ENCODE results near the gene EBLN2.

The EBLN2 gene

DNA sequence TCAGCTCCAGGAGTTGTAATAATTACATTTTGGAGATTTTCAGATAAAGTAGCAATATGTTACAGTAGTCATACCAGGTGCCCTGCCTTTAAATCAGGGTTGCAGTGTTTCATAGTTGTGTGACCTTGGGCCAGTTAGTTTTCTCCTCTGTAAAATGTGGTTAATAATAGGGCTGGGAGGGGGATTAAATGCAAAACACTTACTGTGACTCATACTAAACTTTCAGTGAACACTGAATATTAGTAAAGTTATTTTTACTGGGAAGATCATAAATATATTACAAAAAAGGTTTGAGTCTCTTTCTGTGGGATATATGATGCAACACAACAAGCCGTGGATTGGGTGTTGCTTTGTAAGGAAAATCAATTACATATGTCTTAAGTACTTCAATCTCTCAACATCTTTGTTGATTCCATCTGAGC, 1.1 kb upstream of the EBLN2 start:
- peak; percentile 89 for DNase-seq (ENCODE audit: low read depth)

DNA sequence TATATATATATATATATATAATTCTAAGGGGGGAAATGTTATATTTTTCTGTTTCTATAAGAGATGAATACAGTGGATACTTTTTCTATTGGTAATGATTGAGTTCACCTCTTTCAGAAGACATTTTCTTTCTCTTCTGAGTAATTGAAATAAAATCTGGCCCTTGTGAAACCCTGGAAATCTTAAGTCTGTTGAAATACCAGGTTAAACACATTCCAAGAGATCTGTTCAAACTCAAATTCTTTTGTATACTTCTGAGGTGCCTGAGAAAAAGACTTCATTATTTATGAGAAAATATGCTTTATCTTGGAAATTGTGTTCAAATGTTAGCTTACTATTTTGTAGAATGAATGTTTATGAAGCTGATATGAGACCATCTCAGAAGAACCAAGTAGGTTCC, 4.8 kb downstream of the EBLN2 start:
- DNase-seq (ENCODE audit: low read depth), result peak; percentile 71

DNA sequence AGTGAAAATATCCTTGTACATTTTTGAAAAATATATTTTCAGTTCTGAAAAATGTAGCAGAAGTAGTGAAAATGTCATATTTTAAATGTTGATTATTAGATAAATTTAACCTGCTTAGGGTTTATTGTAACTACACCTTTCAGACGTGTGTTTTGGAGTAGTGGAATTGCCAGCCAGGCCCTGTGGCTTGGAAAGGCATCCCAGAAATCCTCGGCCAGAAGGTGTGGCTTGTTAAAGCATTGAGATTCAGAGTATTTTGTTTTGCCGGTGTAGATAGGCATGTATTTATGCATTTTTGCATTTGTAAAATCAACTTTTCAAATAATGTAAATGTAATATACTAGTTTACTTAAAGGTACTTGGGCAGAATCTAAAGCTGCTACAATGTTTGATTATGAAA, 7.0 kb downstream of the EBLN2 start:
- no peak for DNase-seq (ENCODE audit: low read depth)

DNA sequence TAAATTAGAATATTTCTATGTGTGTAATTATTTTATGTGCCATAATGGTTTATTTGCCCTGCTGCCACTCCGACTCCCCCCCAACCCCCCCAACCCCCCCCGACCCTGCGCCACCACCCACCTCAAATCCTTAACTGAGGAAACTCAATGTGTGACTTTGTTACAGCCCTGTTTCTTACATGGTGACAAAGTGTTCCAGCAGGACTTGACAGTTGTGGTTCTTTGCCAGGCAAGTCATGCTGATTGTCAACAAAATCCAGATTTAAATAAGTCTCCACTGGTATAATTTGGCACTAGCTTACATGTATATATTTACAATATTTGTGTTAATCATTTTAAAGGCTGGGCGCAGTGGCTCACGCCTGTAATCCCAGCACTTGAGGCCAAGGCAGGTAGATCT, 7.7 kb downstream of the EBLN2 start:
- DNase-seq (ENCODE audit: low read depth), result no peak

DNA sequence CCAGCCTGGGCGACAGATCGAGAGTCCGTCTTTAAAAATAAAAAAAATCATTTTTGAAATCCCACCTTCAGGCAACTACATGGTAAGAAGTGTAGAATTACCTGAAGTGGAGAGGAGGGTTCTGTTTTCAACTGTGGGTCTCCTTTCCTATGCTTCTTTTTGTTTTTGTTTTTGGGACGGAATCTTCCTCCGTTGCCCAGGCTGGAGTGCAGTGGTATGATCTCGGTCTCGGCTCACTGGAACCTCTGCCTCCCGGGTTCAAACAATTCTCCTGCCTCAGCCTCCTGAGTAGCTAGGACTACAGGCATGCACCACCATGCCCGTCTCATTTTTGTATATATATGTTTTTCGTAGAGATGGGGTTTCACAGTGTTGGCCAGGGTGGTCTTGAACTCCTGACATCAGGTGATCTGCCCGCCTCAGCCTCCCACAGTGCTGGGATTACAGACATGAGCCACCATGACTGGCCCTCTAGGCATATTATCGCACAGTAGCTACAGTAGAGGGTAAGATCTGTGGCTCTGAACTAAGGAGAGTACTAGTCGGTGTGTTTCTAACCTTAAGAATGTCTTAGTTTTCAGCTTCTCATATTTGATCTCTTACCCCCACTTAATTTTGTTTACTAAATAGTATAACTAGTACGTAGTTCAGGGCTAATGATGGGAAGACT, 8.5 kb downstream of the EBLN2 start:
- no peak for DNase-seq (ENCODE audit: low read depth)

DNA sequence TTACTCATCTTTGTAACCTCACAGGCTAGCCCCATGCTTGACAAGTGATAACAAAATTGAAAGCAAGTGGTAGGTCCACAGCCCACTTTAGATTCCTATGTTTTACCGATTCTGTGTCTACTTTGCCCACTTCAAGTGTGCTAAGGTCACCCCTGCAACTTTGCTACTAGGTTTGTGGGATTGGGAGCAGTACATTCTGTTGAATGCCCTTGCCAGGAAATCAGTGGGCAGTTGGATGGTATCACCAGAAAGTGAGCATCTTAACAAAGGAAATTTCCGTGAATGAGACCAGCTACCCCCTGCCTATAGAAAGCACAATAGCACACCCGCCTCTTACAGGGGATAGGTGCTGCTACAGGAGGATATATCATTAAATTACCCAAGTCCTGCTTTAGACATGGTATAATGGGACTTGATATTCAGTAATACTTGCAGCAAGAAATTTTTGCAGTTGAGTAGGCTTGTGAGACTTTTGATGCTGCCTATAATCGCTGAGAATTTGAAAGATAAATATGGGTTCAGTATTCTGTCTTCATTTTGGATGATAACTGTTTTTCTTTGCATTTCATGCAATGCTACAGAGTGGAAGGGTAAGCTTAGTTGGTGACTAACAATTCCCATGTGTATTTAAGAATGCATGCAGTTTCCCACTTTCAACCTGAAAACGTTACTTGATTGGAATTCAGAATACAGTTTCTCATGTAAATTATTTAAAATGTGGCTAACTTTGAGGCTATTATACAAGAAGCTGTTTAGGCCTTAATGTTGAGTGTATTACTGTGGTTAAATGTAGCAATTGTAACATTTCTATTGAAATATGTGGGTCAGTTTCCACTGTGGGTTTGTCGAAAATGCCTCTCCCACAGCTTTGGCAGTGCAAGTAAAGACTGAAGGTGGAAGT, 9.5 kb downstream of the EBLN2 start:
- DNase-seq (ENCODE audit: low read depth), result peak; percentile 88

DNA sequence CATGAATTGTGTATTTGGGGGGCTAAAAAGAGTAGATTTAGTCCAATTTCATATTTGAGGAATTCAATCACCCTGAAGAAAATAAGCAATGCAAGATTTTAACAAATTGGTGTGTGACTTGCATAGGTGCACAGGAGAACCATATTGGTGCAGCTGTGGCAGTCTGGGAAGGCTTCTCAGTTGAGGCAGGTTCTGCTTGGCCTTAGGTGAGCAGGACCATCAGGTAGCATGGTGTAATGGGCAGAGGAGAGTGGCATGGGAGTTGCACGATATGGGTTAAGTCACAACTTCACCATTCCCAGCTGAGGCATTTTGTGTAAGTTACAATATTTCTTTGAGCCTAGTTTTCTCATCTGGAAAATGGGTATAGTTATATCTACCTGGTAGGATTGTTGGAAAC, 10.5 kb downstream of the EBLN2 start:
- DNase-seq (ENCODE audit: low read depth), result no peak

DNA sequence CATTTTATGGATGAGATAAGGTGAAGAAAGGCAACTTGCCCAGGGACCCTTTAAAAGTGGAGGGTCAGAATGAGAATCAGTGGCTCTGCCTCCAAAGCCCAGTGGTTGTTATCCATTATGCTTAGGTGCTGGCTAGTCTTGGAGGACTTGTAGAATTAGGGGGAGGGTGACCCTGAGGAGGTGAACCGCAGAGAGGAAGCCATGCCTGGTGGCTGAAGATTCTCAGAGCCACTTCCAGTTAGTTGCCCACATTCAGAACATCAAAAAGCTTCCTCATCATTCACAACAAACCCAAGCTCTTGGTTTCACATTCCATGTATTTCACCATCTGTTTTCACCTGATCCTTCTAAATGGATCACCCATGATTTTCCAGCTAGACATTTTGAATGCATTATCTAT, 11.2 kb downstream of the EBLN2 start:
- peak; percentile 42 for DNase-seq (ENCODE audit: low read depth)

DNA sequence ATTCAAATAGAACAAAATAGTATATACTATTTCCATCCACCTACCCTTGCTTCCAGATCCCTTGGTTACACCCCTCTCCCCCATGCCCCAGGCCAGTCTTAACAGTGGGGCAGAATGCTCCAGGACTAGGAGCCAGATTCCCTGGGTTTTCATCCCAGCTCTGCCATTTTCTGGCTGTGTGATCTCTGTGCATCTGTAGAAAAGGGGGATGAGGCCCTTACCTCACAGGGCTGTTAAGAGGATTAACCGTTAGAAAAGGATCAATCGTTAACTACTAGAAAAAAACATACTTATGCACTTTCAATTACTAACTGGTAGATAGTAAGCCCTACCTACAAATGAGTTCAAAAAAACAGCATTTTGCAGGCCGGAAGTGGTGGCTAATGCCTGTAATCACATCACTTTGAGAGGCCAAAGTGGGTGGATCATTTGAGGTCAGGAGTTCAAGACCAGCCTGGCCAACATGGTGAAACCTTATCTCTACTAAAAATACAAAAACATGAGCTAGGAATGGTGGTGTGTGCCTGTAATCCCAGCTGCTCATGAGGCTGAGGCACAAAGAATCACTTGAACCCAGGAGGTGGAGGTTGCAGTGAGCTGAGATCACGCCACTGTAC, 11.7 kb downstream of the EBLN2 start:
- peak; percentile 61 for DNase-seq (ENCODE audit: low read depth)

DNA sequence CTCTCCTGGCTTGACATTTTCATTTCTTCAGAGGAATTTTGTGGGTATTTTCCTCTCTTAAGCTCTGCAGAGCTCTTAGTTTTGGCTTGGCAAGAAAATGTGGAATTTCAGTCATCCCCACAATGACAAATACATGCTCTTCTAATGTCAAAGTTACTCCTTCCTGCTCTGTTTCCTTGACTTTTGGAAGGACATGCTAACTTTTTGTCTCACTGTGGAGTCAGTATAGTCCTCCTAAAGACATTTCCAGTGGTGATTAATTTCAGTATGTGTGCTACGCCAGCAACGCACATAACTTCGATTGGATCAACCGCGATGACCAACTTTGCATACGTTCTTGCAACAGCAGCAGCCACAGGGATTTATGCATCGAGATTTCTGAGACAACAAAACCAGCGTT, 13.3 kb downstream of the EBLN2 start:
- no peak for DNase-seq (ENCODE audit: low read depth)

DNA sequence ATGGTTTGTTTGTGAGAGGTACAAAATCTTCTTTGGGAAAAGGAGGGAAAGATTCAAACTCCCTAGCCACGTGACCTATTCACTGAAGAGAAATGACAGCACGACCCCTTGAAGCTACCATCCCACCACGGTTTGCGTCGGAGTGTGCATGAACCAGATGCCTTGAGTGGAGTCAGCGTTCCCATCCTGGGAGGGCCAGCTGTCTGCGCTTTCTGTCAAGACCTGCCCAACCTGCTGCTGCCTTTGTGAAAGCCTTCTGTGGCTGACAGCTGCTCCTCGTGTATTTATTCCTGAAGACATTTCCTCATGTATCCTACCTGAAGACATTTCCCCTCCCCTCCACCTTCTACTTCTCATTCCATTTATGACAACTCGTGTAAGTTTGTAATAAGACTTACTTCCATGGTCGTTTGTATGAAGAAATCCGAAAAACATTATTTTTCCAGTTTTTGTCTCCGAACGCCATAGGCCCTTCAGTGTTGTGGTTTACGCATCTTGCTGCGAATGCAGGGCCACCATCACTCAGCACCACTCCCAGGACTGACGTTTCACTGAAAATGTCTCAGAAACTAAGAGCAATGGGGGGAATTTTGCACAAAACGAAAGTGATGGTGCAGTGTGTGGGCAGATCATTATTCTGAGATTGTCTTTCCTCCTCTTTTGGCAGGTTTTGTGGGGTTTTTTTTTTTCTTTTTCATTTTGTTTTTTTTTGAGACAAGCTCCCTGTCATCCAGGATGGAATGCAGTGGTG, 18.9 kb downstream of the EBLN2 start:
- no peak for DNase-seq (ENCODE audit: low read depth)

DNA sequence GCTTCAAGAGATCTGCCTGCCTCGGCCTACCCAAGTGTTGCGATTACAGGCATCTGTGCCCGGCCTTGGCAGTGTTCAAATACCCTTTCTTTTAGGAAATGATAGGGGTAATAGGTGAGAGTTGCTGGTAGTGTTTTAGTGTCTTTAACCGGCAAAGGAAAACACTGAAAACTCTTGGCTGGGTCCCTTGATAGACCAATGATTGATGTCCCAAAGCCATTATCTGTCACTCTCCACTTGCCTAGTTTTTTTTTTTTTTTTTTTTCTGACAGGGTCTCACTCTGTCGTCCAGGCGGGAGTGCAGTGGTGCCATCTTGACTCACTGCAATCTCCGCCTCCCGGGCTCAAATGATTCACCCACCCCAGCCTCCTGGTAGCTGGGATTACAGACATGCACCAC, 19.7 kb downstream of the EBLN2 start:
- no peak for DNase-seq (ENCODE audit: low read depth)

DNA sequence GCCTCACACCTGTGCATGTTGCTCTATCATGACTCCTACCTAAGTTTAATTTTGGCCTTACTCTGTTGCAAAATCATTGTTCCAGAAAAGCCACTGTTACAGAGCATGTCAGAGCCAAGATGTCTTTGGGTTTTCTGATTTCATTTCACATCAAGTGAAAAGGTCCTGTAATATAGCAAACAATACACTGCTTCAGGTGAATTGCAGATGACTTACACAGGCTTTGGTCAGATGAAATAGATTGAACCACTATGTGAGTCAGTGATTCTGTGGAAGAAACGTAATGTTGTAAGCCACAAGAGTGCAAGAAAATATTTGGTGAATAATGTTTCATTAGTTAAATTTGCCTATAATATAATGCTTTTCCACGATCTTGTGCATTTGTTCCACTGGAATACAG, 22.7 kb downstream of the EBLN2 start:
- DNase-seq (ENCODE audit: low read depth), result no peak

DNA sequence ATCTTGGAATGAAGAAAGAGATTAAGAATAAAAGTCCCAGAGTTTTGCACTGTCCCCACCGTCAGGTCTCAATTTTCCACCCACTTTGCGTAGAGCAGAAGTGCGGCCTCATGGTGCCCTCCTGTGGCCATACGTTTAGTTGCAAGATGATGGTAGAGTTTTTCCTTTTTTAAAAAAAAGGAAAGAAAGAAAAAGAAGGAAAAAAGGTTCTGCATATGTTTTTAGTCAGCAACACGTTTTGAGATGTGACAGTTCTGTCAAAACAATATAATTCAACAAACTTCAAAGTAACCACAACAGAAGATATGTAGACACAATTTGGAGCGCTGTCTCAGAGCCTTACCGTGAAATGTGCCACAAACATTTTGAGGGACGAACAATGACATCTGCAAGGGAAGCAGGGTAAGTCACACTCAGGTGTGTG, 24.6 kb downstream of the EBLN2 start:
- DNase-seq (ENCODE audit: low read depth), result peak; percentile 33

DNA sequence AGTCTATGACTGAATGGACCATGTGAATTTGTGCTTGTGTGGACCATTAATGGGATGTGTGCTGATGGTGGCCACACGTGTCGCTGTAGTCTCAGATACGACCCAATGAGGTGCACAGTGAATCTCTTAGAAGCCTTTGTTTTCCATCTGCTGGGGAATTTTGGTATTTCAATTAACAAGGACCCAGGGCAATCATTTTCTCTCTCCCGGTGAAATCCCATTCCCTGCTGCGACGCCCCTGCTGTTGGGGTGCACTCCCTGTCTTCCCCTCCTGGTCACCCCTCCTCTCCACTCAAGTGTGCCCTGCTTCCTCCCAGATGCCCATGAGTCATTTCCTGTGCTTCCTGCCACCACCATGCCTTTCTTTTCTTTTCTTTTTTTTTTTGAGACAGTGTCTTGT, 32.7 kb downstream of the EBLN2 start:
- no peak for DNase-seq (ENCODE audit: low read depth)

DNA sequence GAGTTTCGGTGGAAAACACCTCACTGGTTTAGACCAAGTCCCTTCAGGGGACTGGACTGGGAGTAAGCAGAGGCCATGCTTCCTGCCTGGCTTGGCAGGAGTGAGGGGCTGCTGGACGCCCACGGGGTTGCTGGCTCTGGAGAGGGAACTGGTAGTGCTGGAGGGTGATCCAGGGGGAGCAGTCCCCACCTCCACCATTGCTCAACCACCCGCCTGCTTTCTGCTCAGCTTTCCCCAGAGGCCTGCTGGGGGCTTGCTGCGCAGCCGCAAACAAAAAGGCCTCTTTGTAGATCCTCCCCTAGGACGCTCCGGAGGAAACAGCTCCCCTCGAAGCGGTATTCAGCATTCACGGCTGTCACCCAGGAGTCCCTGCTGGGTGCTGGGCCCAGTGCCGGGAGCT, 33.5 kb downstream of the EBLN2 start:
- DNase-seq (ENCODE audit: low read depth), result no peak

DNA sequence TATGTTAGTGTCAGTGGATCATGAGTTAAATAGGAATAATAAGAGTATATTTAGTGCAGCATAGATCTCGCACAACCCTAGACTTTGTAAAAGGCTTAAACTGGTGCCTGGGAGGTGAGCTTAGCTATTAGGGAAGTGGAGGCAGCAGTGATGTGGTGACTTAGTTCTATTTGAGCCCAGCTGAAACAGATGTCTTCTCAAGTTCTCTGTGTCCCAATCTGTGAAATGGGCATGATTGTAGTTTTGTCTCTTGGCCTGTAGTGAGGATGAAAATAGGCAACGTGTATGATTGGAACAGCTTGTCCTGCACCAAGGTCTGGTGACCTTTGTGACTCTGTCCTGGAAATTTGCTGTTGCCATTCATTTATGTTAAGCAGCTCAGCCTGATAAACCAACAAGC, 34.7 kb downstream of the EBLN2 start:
- DNase-seq (ENCODE audit: low read depth), result no peak

DNA sequence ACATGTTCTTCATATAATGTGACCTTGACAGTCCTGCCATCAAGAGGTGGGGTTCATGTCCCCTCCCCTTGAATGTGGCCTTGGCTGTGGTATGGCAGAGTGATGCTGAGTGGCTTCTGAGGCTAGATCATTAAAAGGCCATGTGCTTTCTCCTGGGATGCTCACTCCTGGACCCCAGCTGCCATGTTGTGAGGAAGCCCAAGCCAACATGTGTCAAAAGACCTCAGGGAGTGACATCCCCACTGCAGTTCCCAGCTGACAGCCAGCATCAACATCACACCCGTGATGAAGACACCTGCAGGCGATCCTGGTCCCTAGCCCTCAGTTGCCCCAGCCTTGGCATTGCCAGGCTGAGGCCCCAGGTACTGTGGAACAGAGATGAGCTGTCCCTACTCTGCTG, 36.6 kb downstream of the EBLN2 start:
- no peak for DNase-seq (ENCODE audit: low read depth)

DNA sequence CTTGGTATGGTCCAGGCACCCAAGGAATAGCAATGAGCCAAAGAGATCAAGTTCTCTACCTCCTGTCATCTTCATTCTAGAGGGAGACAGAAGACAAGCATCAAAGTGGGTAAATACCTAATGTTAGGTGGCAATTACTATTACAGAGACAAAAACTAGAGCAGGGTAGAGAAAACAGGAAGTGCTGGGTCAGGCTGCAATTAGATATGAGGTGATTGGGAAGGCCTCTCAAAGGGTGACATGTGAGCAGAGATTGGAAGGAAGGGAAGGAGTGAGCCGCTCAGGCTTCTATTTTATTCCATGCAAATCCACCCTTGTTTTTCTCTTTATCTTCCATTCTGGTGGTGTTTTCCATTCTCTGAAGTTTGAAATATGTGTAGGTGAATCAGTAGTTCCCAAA, 37.4 kb downstream of the EBLN2 start:
- DNase-seq (ENCODE audit: low read depth), result no peak

DNA sequence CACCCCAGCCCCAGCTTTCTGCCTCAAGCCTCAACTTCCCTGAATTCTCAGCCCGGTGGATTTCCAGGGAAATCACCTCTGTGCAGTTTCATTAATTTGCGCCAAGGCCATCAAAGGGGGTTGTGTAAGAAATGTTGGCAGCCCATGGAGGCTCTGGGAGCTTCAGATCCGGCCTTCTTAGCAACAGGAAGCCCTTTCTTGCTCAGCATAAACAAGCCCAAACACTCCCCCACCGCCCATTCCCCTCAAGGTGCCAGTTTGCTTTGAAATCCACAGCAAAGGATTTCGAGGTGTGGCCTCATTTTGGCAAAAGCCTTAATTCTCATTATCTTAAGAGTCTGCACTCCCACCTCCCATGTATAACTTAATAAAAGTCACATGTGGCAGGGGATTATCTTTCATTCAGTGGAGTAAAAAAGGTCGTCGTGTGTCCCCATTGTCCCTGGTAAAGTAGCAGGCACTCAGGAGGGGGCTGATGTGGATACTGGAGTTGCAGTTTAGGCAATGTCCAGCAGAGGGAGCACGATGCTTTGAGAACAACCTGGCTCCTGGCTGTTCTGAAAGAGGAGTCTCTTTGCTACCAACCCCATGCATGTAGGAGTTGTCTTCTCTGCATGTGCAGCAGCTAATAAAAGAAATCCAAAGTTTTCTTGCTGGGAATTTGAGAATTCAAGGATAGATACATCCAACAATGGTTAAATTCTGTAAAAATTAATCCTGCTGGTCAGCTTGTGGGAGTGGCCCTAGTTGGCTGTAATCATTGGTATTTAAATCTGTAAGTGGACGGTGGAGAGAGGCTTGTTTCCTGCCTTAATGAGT, 39.5 kb downstream of the EBLN2 start:
- peak; percentile 72 for DNase-seq (ENCODE audit: low read depth)

DNA sequence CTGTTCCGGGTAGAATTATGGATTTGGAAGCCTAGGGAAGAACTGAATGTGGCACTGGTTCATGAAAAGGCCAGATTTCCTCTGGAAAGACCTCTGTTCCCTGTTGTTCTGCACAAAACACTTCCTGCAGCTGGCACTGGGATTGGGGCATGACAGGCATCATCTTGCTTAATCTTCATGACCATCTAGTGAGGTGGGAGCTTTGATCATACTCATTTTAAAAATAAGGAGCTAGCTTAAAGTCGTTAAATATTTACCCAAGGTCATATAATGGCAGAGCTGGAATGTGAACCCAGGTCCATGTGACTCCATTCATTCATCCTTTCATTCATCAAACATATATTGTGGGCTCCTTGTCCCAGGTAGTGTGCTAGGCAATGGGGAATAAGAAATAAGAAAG, 40.4 kb downstream of the EBLN2 start:
- no peak for DNase-seq (ENCODE audit: low read depth)

DNA sequence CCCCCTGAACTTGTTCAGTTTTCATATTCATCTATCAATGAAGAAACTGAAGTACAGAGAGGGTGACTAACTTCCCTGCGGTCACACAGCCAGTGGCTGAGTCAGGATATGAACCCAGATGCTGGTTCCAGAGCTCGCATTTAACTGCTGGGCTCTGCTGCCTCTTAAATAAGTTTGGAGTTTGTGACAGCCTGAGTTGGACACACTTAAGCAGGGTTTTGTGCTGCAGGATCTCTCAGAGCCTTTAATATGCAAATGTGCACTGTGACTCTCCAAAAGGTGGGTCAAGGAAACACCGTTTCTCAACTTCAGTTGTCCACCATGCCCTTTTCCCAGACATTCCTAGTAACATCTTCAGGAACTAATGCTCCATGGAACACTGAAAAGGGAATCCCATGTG, 45.8 kb downstream of the EBLN2 start:
- no peak for DNase-seq (ENCODE audit: low read depth)
